ENCODE measurements around the gene CHCHD3. TPM values are rescaled to one million over a fixed set of nuclear protein-coding genes. Genes with fewer than 3 reads are reported as not detected.

CHCHD3 gene
- total RNA-seq, 3 donors from 2014 or later, result 71.9 to 76.4 (median 72.9) TPM

DNA sequence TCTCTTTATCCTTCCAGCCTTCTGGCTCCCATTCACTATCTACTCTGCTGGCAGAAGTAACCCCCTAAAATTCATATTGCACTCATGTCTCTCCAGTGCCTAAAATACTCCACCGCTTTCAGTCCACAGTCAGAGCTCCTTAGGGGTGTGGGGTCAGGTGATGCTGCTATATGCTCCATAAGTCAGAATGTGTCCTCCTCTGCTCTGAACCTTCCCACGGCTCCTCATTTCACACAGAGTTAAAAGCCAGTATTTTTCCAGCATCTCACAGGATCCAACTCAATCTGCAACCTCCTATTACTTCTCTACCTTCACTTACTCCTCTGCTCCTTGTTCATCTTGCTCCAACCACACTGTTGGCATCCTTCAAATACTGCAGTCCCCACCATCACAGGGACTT is 31.1 kb upstream of the CHCHD3 start:
- no peak for ATAC-seq
- TF ChIP-seq, protein P1, sequence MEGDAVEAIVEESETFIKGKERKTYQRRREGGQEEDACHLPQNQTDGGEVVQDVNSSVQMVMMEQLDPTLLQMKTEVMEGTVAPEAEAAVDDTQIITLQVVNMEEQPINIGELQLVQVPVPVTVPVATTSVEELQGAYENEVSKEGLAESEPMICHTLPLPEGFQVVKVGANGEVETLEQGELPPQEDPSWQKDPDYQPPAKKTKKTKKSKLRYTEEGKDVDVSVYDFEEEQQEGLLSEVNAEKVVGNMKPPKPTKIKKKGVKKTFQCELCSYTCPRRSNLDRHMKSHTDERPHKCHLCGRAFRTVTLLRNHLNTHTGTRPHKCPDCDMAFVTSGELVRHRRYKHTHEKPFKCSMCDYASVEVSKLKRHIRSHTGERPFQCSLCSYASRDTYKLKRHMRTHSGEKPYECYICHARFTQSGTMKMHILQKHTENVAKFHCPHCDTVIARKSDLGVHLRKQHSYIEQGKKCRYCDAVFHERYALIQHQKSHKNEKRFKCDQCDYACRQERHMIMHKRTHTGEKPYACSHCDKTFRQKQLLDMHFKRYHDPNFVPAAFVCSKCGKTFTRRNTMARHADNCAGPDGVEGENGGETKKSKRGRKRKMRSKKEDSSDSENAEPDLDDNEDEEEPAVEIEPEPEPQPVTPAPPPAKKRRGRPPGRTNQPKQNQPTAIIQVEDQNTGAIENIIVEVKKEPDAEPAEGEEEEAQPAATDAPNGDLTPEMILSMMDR (IDR thresholded peaks at IDR 0.05), result no peak
- Histone ChIP-seq H3K4me3 (no peak overlapping the region), H3K36me3 (ENCODE audit: low read depth) (no peaks in the 10 kb centered on the region), H3K9me3 (no peaks in the 10 kb centered on the region), H3K4me1 (ENCODE audit: low read depth) (no peaks in the 10 kb centered on the region)
- intact Hi-C loops (cut with DNase I, micrococcal nuclease), result no loop called here
- no peak for DNase-seq

DNA sequence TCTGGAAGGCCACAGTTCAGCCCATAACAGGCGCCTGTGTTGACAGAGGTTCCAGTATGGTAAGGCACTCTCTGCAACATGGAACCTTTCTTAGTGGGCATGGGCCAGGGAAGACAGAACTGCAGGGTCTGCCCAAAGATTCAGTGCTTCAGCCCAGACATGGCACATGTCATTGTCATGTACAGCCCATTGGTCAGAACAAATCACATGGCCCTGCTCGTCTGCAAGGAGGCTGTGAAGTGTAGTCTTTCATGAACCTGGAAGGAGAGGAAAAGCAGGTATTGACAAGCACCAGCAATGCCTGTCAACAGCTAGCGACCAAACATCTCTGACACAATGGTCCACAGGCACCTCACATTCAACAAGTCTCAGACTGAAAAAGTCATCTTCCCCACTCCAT is 30.4 kb upstream of the CHCHD3 start:
- intact Hi-C loops (cut with DNase I, micrococcal nuclease), result no loop called here
- ATAC-seq (no peak), DNase-seq (no peak)
- Histone ChIP-seq H3K4me3 (no peak overlapping the region), H3K4me1 (ENCODE audit: low read depth) (no peaks in the 10 kb centered on the region), H3K9me3 (no peaks in the 10 kb centered on the region), H3K36me3 (ENCODE audit: low read depth) (no peaks in the 10 kb centered on the region)
- TF ChIP-seq, protein P1 (IDR thresholded peaks at IDR 0.05), result no peak

DNA sequence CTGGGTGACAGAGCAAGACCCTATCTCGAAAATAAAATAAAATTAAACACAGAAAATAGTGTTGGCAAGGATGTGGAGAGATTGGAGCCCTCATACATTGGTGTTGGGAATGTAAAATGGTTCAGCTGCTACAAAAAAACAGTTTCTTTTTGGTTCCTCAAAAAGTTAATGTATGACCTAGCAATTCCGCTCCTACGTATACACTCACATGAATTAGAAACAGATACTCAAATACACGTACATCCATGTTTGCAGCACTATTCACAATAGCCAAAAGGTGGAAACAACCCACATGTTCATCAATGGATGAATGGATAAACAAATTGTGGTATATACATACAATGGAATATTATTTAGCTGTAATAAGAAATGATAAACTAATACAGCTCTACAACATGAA is 28.4 kb upstream of the CHCHD3 start:
- TF ChIP-seq, protein P1 (IDR thresholded peaks at IDR 0.05), result no peak
- DNase-seq (no peak), ATAC-seq (no peak)
- Histone ChIP-seq H3K36me3 (ENCODE audit: low read depth) (no peaks in the 10 kb centered on the region), H3K4me3 (no peak overlapping the region), H3K9me3 (no peaks in the 10 kb centered on the region), H3K4me1 (ENCODE audit: low read depth) (no peaks in the 10 kb centered on the region)
- intact Hi-C loops (cut with DNase I, micrococcal nuclease), result no loop called here

DNA sequence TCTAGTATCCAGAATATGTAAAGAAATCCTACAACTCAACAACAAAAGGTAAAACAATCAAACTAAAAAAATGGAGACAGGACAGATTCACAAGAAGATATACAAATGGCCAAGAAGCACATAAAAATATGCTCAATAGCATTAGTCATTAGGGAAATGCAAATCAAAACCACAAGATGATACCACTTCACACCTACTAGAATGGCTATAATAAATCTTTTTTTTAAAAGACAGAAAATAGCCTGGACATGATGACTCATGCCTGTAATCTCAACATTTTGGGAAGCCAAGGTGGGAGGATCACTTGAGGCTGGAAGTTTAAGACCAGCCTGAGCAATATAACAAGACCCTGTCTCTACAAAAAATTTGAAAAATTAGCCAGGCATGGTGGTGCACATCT is 27.9 kb upstream of the CHCHD3 start:
- H3K9me3 ChIP-seq, result no peaks in the 10 kb centered on the region
- no peak for DNase-seq
- no peaks in the 10 kb centered on the region for H3K36me3 ChIP-seq (ENCODE audit: low read depth)
- TF ChIP-seq, protein P1 (IDR thresholded peaks at IDR 0.05), result no peak
- no peak overlapping the region for H3K4me3 ChIP-seq
- no peak for ATAC-seq
- H3K4me1 ChIP-seq (ENCODE audit: low read depth), result no peaks in the 10 kb centered on the region
- intact Hi-C loops (cut with DNase I, micrococcal nuclease), result no loop called here

DNA sequence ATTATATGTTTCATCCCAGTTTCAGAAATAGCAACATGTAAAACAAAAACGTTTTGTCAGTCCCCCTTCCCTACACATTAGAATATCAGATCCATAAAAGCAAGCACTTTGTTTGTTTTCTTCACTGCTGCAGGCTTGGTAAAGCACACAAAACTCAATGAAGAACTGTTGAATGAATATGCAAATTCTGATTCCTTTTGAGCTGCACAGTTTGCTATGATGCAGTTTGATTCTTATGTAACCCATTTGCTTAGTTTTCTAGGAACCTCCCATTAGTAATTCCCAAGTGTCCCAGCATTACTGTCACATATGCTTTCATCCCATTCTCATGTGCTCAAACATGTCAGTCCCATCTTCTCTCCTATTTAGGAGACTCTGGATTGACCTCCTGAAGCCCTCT is 26.1 kb upstream of the CHCHD3 start:
- no peak overlapping the region for H3K4me3 ChIP-seq
- H3K9me3 ChIP-seq, result no peaks in the 10 kb centered on the region
- H3K4me1 ChIP-seq (ENCODE audit: low read depth), result no peaks in the 10 kb centered on the region
- DNase-seq, result no peak
- intact Hi-C loops (cut with DNase I, micrococcal nuclease), result no loop called here
- no peaks in the 10 kb centered on the region for H3K36me3 ChIP-seq (ENCODE audit: low read depth)
- TF ChIP-seq, protein P1 (IDR thresholded peaks at IDR 0.05), result no peak
- ATAC-seq, result no peak

Measured in mucosa of descending colon (tissue), 3 donors.